Glutamatergic neuron (in vitro differentiated cells): ENCODE measurements around the gene PREP. TPM values are rescaled to one million over a fixed set of nuclear protein-coding genes. Genes with fewer than 3 reads are reported as not detected.

Source experiments
- DNase-seq: peaks from one replicate; pipeline ENCODE4 v3.0.0; 2022
- H3K27ac Mint-ChIP-seq: one replicate; pipeline ENCODE4 v1.8.0; 2020; ENCODE audit warnings: mild to moderate bottlenecking, mixed read lengths, inconsistent platforms; ENCODE audit not compliant: unreplicated experiment
- H3K27me3 Mint-ChIP-seq: one replicate; pipeline ENCODE4 v1.8.0; 2020; ENCODE audit warnings: mild to moderate bottlenecking, moderate library complexity, mixed read lengths, inconsistent platforms; ENCODE audit not compliant: unreplicated experiment
- H3K36me3 Mint-ChIP-seq: one replicate; pipeline ENCODE4 v1.8.0; 2020; ENCODE audit warnings: mild to moderate bottlenecking, mixed read lengths, inconsistent platforms; ENCODE audit not compliant: unreplicated experiment
- H3K4me1 Mint-ChIP-seq: one replicate; pipeline ENCODE4 v1.8.0; 2020; ENCODE audit warnings: mild to moderate bottlenecking, low read depth, mixed read lengths, inconsistent platforms; ENCODE audit not compliant: unreplicated experiment
- H3K4me3 Mint-ChIP-seq: one replicate; pipeline ENCODE4 v1.8.0; 2020; ENCODE audit warnings: mild to moderate bottlenecking, mixed read lengths, inconsistent platforms; ENCODE audit not compliant: unreplicated experiment
- H3K9me3 Mint-ChIP-seq: one replicate; pipeline ENCODE4 v1.8.0; 2020; ENCODE audit warnings: mild to moderate bottlenecking, moderate library complexity, mixed read lengths, inconsistent platforms; ENCODE audit not compliant: unreplicated experiment
- CTCF ChIP-seq: fragments of 200-600 bp; sonication (generic); IDR thresholded peaks from one replicate; pipeline ENCODE4 v1.5.0; 2021; ENCODE audit not compliant: partially characterized antibody, unreplicated experiment
- total RNA-seq: library from RNA; stranded (reverse); fragmentation: NEBNext Ultra II Directional; extraction: Animal tissue kit (Norgen Biotek cat#: 25700); gene quantifications from one replicate; pipeline ENCODE4 v1.2.1, GENCODE V29; 2021; ENCODE audit not compliant: unreplicated experiment

The PREP gene
- total RNA-seq, 1 donor from 2014 or later, result 206 TPM

GRCh38 chr6:105301756-105302616 lies 100.9 kb downstream of the PREP start:
- TF ChIP-seq CTCF, result no peak
- H3K4me1 Mint-ChIP-seq, result peaks cover 17% of the 10 kb centered on the region
- H3K9me3 Mint-ChIP-seq, result peaks cover 6% of the 10 kb centered on the region
- no peak for DNase-seq
- H3K27ac Mint-ChIP-seq, result peak overlapping the region; percentile 76
- peaks cover 25% of the 10 kb centered on the region for H3K36me3 Mint-ChIP-seq
- H3K27me3 Mint-ChIP-seq, result peaks cover 4% of the 10 kb centered on the region
- H3K4me3 Mint-ChIP-seq, result no peak overlapping the region

GRCh38 chr6:105301072-105301503 lies 101.8 kb downstream of the PREP start:
- Mint-ChIP-seq H3K9me3 (peaks cover 3% of the 10 kb centered on the region), H3K36me3 (peaks cover 25% of the 10 kb centered on the region), H3K27me3 (peaks cover 4% of the 10 kb centered on the region), H3K27ac (peak overlapping the region; percentile 5), H3K4me3 (no peak overlapping the region), H3K4me1 (peaks cover 22% of the 10 kb centered on the region)
- DNase-seq, result no peak
- TF ChIP-seq CTCF, result no peak

- TF ChIP-seq CTCF, result no peak
- no peak overlapping the region for H3K27ac Mint-ChIP-seq
- H3K27me3 Mint-ChIP-seq, result peaks cover 5% of the 10 kb centered on the region
- H3K4me3 Mint-ChIP-seq, result no peak overlapping the region
- no peak for DNase-seq
- H3K4me1 Mint-ChIP-seq, result peaks cover 23% of the 10 kb centered on the region
- peaks cover 25% of the 10 kb centered on the region for H3K36me3 Mint-ChIP-seq
- peaks cover 7% of the 10 kb centered on the region for H3K9me3 Mint-ChIP-seq
These were observed 102.8 kb downstream of the PREP start for GRCh38 chr6:105300090-105300489.

- Mint-ChIP-seq H3K27me3 (peaks cover 2% of the 10 kb centered on the region), H3K4me1 (peaks cover 32% of the 10 kb centered on the region), H3K4me3 (no peak overlapping the region), H3K27ac (no peak overlapping the region), H3K36me3 (peaks cover 20% of the 10 kb centered on the region), H3K9me3 (peaks cover 11% of the 10 kb centered on the region)
- TF ChIP-seq CTCF, result no peak
- DNase-seq, result no peak
These were observed 108.8 kb downstream of the PREP start for GRCh38 chr6:105294129-105294528.

GRCh38 chr6:105292689-105293339 lies 110.1 kb downstream of the PREP start:
- Mint-ChIP-seq H3K9me3 (peaks cover 11% of the 10 kb centered on the region), H3K4me1 (peaks cover 33% of the 10 kb centered on the region), H3K27me3 (peaks cover 2% of the 10 kb centered on the region), H3K4me3 (no peak overlapping the region), H3K36me3 (peaks cover 20% of the 10 kb centered on the region), H3K27ac (no peak overlapping the region)
- TF ChIP-seq CTCF, result no peak
- no peak for DNase-seq
